MM.1S (cell line): Measurements from ENCODE around the gene CSNK1D.
A peak's percentile ranks its signal among the peaks of the same experiment; 100 is the strongest.

ENCODE experiments used
- DNase-seq: peaks from one replicate; pipeline ENCODE4 v3.0.0-alpha.2; 2015
- H2AFZ ChIP-seq: fragments of 300-600 bp; sonication (generic); 2 replicates; pipeline ENCODE4 v1.6.0; 2016; ENCODE audit warnings: antibody characterized with exemption, low read length
- H3F3A ChIP-seq: fragments of 300-600 bp; sonication (generic); 2 replicates; pipeline ENCODE4 v1.6.1; 2016; ENCODE audit warnings: mild to moderate bottlenecking, antibody characterized with exemption, low read length, moderate library complexity, mixed read lengths; ENCODE audit not compliant: insufficient read depth
- H3K27ac ChIP-seq: fragments of 300-600 bp; sonication (generic); 2 replicates; pipeline ENCODE4 v1.5.1; 2016; ENCODE audit warnings: mild to moderate bottlenecking, low read length
- H3K27me3 ChIP-seq: fragments of 300-600 bp; sonication (generic); replicated peaks from 2 replicates; pipeline ENCODE4 v1.6.0; 2016; ENCODE audit warnings: low read length; ENCODE audit not compliant: insufficient read depth
- H3K36me3 ChIP-seq: fragments of 300-600 bp; sonication (generic); replicated peaks from 2 replicates; pipeline ENCODE4 v1.6.1; 2016; ENCODE audit warnings: mild to moderate bottlenecking, low read length, mixed read lengths; ENCODE audit not compliant: insufficient read depth
- H3K4me1 ChIP-seq: fragments of 300-600 bp; sonication (generic); 2 replicates; pipeline ENCODE4 v1.6.1; 2016; ENCODE audit warnings: low read length, mixed read lengths
- H3K4me2 ChIP-seq: fragments of 300-600 bp; sonication (generic); 2 replicates; pipeline ENCODE4 v1.6.0; 2016; ENCODE audit warnings: low read depth, low read length
- H3K4me3 ChIP-seq: fragments of 300-600 bp; sonication (generic); 2 replicates; pipeline ENCODE4 v1.5.1; 2016; ENCODE audit warnings: low read length, mixed read lengths
- H3K79me2 ChIP-seq: fragments of 300-600 bp; sonication (generic); 2 replicates; pipeline ENCODE4 v1.6.1; 2016; ENCODE audit warnings: mixed run types, low read length, mixed read lengths
- H3K9ac ChIP-seq: fragments of 300-600 bp; sonication (generic); 2 replicates; pipeline ENCODE4 v1.6.1; 2016; ENCODE audit warnings: low read length, mixed read lengths
- H3K9me2 ChIP-seq: fragments of 300-600 bp; sonication (generic); replicated peaks from 2 replicates; pipeline ENCODE4 v1.6.1; 2016; ENCODE audit warnings: mild to moderate bottlenecking, low read length, mixed read lengths; ENCODE audit not compliant: insufficient read depth
- H3K9me3 ChIP-seq: fragments of 300-600 bp; sonication (generic); replicated peaks from 2 replicates; pipeline ENCODE4 v1.6.1; 2016; ENCODE audit warnings: mild to moderate bottlenecking, low read length, mixed read lengths; ENCODE audit not compliant: insufficient read depth
- H4K20me1 ChIP-seq: fragments of 300-600 bp; sonication (generic); 2 replicates; pipeline ENCODE4 v1.6.1; 2016; ENCODE audit warnings: mild to moderate bottlenecking, low read length, moderate library complexity, mixed read lengths; ENCODE audit not compliant: insufficient read depth
- CTCF ChIP-seq: fragments of 300-600 bp; sonication (generic); IDR thresholded peaks from 2 replicates; pipeline ENCODE4 v1.5.1; 2016; ENCODE audit warnings: antibody characterized with exemption, low read length, mixed read lengths
- EZH2 ChIP-seq: fragments of 300-600 bp; sonication (generic); optimal IDR thresholded peaks from 2 replicates; pipeline ENCODE3; 2017; ENCODE audit warnings: low read depth, mild to moderate bottlenecking, antibody characterized with exemption, low read length, mixed read lengths
- EZH2phosphoT487 ChIP-seq: fragments of 300-600 bp; sonication (generic); IDR thresholded peaks from 2 replicates; pipeline ENCODE4 v1.6.1; 2018; ENCODE audit warnings: antibody characterized with exemption, low read length

The CSNK1D gene

GRCh38 chr17:82200135-82200534, 73.4 kb downstream of the CSNK1D start:
- TF ChIP-seq EZH2 (no peak), CTCF (no peak), EZH2phosphoT487 (no peak)
- Histone ChIP-seq H4K20me1 (no peaks in the 10 kb centered on the region), H3K4me1 (peaks cover 10% of the 10 kb centered on the region), H2AFZ (no peak overlapping the region), H3K36me3 (no peaks in the 10 kb centered on the region), H3K27ac (no peak overlapping the region), H3K9ac (no peak overlapping the region), H3F3A (no peaks in the 10 kb centered on the region), H3K79me2 (no peaks in the 10 kb centered on the region), H3K9me3 (no peaks in the 10 kb centered on the region), H3K27me3 (no peaks in the 10 kb centered on the region), H3K9me2 (no peaks in the 10 kb centered on the region), H3K4me3 (no peak overlapping the region), H3K4me2 (no peak overlapping the region)
- no peak for DNase-seq

- H3K27me3 ChIP-seq: no peaks in the 10 kb centered on the region
- DNase-seq: no peak
- no peak overlapping the region for H2AFZ ChIP-seq
- no peaks in the 10 kb centered on the region for H3K36me3 ChIP-seq
- no peak overlapping the region for H3K4me3 ChIP-seq
- H3K79me2 ChIP-seq: no peaks in the 10 kb centered on the region
- H3K9me2 ChIP-seq: no peaks in the 10 kb centered on the region
- H3K4me2 ChIP-seq: no peak overlapping the region
- H3K4me1 ChIP-seq: peaks cover 10% of the 10 kb centered on the region
- H4K20me1 ChIP-seq: no peaks in the 10 kb centered on the region
- no peaks in the 10 kb centered on the region for H3K9me3 ChIP-seq
- H3K27ac ChIP-seq: no peak overlapping the region
- no peak overlapping the region for H3K9ac ChIP-seq
- TF ChIP-seq EZH2: no peak
- no peak for TF ChIP-seq CTCF
- TF ChIP-seq EZH2phosphoT487: no peak
- H3F3A ChIP-seq: no peaks in the 10 kb centered on the region
Measured at GRCh38 chr17:82199496-82199895, 74.0 kb downstream of the CSNK1D start.

GRCh38 chr17:82198092-82198491, 75.4 kb downstream of the CSNK1D start:
- Histone ChIP-seq H3F3A (no peaks in the 10 kb centered on the region), H3K9me3 (no peaks in the 10 kb centered on the region), H3K27me3 (no peaks in the 10 kb centered on the region), H3K79me2 (no peaks in the 10 kb centered on the region), H2AFZ (no peak overlapping the region), H3K9me2 (no peaks in the 10 kb centered on the region), H3K36me3 (no peaks in the 10 kb centered on the region), H3K4me3 (0 out of 2 replicates have a peak overlapping the region, but pooled peaks have one; percentile 14), H3K27ac (no peak overlapping the region), H3K9ac (no peak overlapping the region; the same call in 1 of the 2 replicates), H3K4me2 (peak overlapping the region; percentile 58), H4K20me1 (no peaks in the 10 kb centered on the region), H3K4me1 (peaks cover 10% of the 10 kb centered on the region)
- TF ChIP-seq EZH2phosphoT487 (no peak), EZH2 (no peak), CTCF (no peak)
- DNase-seq: peak; percentile 20
